ENCODE measurements around the gene STARD10. TPM values are rescaled to one million over a fixed set of nuclear protein-coding genes. Genes with fewer than 3 reads are reported as not detected.

STARD10 gene
- total RNA-seq, 2 experiments from 2014 or later, result 10.4 to 12.9 TPM

GRCh38 chr11:72777755-72778278 is 16.0 kb downstream of the STARD10 start:
- Histone ChIP-seq H2AFZ (ENCODE audit: low read length) (no peak overlapping the region), H3K4me3 (ENCODE audit: low read depth, low read length, poor library complexity, severe bottlenecking) (no peak overlapping the region), H3K79me2 (ENCODE audit: insufficient read depth, low read depth, low read length) (no peaks in the 10 kb centered on the region), H3K9me3 (ENCODE audit: low read length) (no peaks in the 10 kb centered on the region), H3K9me2 (ENCODE audit: insufficient read depth, low read length) (no peaks in the 10 kb centered on the region), H3K36me3 (ENCODE audit: insufficient read depth, low read length) (no peaks in the 10 kb centered on the region), H4K20me1 (ENCODE audit: insufficient read depth, low read length) (no peaks in the 10 kb centered on the region), H3K4me1 (ENCODE audit: insufficient read depth, low read length, poor library complexity, severe bottlenecking) (peaks cover 10% of the 10 kb centered on the region), H3K27ac (ENCODE audit: low read depth, low read length, poor library complexity, severe bottlenecking) (no peak overlapping the region), H3K4me2 (ENCODE audit: low read length) (no peak overlapping the region)
- no TSS peak for BruUV-seq (replicated peaks)
- DNase-seq (ENCODE audit: low spot score), result no peak
- intact Hi-C loops (cut with micrococcal nuclease; ENCODE audit: unreplicated experiment), result no loop called here
- CTCF ChIA-PET (ENCODE audit: unreplicated experiment), result interaction anchor here (0.6 kb wide), 1 partner anchor 33 kb away, joined by 3 read pairs; no protein-coding TSS in a partner anchor
- POLR2A ChIA-PET, result interaction anchor here (0.5 kb wide), 1 partner anchor 14 kb away, joined by 3 read pairs; no protein-coding TSS in a partner anchor
- TF ChIP-seq CTCF (conservative IDR thresholded peaks at IDR 0.05; ENCODE audit: low read length), result no peak
- no peak for TF ChIP-seq EZH2phosphoT487 (IDR thresholded peaks at IDR 0.05; ENCODE audit: borderline replicate concordance, low read depth, low read length)

GRCh38 chr11:72776844-72777754 is 16.7 kb downstream of the STARD10 start:
- no peak overlapping the region for H2AFZ ChIP-seq (ENCODE audit: low read length)
- no TSS peak for BruUV-seq (replicated peaks)
- no peaks in the 10 kb centered on the region for H3K36me3 ChIP-seq (ENCODE audit: insufficient read depth, low read length)
- no peaks in the 10 kb centered on the region for H3K79me2 ChIP-seq (ENCODE audit: insufficient read depth, low read depth, low read length)
- POLR2A ChIA-PET, result interaction anchor here (0.5 to 1.0 kb wide), 3 partner anchors 15 to 42 kb away, joined by 3 to 4 read pairs (median 3); no protein-coding TSS in a partner anchor
- H4K20me1 ChIP-seq (ENCODE audit: insufficient read depth, low read length), result no peaks in the 10 kb centered on the region
- TF ChIP-seq CTCF (conservative IDR thresholded peaks at IDR 0.05; ENCODE audit: low read length), result no peak
- TF ChIP-seq EZH2phosphoT487 (IDR thresholded peaks at IDR 0.05; ENCODE audit: borderline replicate concordance, low read depth, low read length), result no peak
- intact Hi-C loops (cut with micrococcal nuclease; ENCODE audit: unreplicated experiment), result no loop called here
- no peak overlapping the region for H3K4me2 ChIP-seq (ENCODE audit: low read length)
- DNase-seq (ENCODE audit: low spot score), result no peak
- H3K4me3 ChIP-seq (ENCODE audit: low read depth, low read length, poor library complexity, severe bottlenecking), result no peak overlapping the region
- H3K9me3 ChIP-seq (ENCODE audit: low read length), result no peaks in the 10 kb centered on the region
- H3K27ac ChIP-seq (ENCODE audit: low read depth, low read length, poor library complexity, severe bottlenecking), result no peak overlapping the region
- CTCF ChIA-PET (ENCODE audit: unreplicated experiment), result no interaction called here
- H3K9me2 ChIP-seq (ENCODE audit: insufficient read depth, low read length), result no peaks in the 10 kb centered on the region
- peaks cover 3% of the 10 kb centered on the region for H3K4me1 ChIP-seq (ENCODE audit: insufficient read depth, low read length, poor library complexity, severe bottlenecking)

Data from OCI-LY7 (cell line).